ENCODE data around the gene VGF.
A peak's percentile ranks its signal among the peaks of the same experiment; 100 is the strongest.

VGF gene

DNA sequence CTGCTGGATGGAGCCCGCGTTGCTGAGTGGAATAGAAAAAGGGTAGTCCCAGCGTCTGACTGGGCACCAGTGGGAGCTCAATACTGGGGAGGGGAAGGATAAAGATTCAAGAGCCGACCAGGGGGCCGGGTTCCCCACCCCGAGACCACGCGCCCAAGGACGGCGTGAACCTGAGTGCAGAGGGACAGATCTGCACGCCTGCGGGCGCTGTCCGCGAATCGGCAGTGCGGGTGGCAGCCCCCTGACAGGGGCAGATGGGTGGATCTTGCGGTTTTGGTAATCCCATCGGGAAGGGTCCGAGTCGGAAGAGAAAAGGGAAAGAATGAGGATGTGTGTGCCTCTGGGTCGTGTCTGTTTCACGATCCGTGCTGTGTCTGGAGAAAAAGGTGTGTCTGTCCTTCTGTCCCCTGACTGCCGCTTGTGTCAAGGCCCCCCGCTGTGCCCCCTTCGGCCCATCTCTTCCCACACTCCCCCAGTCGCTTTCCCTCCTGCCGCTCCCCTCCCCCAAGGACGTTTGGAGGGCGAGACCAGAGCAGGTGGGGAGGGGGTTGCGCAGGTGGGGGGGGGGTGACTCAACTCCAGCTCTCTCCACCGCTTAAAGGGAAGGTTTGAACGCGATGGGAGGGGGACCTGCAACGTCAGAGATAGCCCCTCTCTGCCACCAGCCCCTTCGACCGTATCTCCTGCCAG is 734 bp upstream of the VGF start:
- DNase-seq (ENCODE audit: low read depth) = no peak

DNA sequence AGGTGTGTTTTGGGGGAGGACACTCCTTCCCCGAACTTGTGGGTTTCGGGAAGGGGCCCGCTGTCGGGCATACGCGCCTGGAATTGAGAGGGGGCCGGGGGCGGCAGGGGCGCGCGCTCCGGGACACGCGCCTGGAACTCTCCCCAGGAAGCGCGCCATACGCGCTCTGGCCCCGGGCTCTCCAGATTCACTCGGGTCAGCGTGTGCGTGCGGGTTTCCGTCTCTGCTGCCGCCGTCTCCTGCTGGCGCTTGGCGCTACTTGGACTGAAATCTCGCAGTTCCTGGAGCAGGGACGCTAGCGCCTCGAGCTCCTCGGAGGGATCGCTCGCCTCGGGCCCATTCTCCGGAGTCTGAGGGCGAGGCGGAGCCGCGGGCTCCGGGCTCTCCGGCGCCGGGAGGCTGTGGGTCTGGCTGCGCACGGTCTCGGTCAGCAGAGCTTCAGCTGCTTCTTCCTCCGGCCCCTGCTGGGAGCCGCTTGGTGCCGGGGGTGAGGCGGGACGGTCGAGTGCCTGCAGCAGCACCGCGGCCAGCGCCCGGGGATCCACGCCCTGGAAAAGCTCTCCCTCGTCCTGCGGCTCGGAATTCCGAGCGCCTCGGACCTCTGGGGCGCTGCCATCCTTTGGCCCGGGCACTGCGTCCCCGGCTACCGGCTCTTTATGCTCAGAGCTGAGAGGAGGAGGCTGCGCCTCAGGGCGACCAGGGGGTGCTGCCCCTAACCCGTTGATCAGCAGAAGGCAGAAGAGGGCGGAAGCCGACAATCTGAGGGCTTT is 1.1 kb downstream of the VGF start:
- no peak for DNase-seq (ENCODE audit: low read depth)

DNA sequence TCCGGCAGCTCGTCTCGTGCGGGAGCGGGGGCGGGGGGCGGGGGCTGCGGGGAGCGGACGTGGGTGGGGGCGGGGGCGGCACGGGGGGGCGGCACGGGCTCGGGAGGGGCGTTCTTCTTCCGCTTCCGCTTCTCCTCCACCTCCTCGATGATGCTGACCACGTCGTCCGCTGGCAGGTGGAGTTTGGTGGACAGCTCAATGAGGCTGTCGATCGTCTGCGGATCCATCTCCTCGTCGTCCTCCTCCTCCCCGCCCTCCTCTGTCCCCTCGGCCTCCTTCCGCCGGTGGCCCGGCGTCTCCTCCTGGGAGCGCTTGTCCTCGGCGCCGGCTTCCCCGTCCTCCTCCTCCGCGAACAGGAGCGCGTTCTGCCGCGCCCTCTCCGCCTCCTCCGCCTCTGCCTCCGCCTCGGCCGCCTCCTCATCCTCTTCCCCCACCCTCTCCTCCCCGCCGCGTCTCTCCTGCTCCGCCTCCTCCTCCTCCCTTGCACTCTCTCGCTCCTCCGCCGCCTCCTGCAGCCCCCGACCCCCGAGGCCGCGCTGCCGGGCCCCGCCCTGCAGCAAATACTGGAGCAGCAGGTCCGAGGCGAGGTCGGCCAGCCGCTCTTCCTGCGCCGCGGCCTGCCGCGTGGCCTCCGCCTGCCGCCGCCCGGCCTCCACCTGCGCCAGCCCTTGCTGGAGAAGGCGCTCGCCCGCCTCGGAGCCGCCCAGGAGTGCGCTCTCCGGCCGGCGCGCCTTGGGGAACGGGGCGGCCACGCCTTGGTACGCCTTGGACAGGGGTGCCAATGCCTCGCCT is 1.9 kb downstream of the VGF start:
- DNase-seq (ENCODE audit: low read depth) = no peak

DNA sequence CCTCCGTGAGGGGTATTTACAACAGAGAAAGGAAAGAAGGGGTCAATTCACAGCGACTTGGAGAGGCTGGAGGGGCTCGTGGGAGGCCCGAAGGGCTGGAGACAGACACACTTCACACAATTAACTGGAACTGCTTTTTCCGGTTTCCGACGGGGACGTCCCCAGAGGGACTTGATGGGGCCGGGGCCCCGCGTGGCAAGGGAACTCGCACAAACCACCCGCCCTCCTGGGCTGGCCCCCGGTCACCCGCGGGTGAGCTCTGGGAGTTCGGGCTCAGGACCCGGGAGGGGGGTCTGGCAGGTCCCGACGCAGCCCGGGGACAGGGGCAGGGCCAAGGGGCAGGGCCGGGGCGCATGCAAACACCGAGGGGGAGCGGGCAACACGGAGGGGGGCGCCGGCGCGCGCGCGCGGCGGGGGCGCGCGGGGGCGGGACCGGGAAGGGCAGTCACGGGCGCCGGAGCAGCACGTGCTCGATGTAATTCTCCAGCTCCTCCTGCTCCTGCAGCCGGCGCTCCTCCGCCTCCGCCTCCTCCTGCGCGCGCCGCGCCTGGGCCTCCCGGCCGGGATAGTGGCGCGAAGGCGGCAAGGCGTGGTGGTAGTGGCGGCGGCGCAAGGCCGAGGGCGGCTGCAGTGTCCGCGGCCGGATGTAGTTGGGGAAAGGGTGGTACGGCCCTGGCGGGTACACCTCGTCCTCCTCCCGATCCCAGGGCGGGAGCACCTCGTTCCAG is 2.7 kb downstream of the VGF start:
- no peak for DNase-seq (ENCODE audit: low read depth)

DNA sequence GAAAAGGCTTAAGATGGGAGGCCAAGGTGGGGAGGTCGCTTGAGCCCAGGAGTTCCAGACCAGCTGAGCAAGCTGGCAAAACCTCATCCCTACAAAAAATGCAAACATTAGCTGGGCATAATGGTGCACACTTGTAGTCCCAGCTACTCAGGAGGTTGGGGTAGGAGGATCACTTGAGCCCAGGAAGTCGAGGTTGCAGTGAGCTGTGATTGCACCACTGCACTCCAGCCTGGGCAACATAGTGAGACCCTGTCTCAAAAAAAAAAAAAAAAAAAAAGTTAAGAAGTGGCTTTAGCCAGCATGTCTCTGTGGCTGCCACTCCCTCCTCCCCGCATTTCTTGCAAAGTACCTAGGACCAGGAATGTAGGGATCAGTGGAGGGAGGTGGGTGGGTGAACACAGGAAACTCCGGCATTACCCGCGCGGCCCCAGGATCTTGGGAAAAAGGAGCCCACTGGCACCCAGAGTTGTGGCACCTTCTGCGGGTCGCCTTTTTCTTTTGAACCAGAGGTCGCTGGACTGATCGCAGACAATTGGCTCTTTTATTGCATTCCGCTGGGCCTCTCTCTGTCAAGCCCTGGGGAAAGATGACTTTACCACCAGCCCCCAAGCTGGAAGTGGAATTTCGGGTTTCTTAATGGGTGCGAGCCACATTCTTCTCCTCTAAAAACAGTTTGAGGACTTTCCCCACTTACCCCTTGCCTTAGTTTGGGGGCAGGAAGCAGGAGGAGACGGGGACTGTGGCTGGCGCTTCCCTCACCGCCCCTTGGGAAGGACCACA is 3.5 kb downstream of the VGF start:
- no peak for DNase-seq (ENCODE audit: low read depth)

DNA sequence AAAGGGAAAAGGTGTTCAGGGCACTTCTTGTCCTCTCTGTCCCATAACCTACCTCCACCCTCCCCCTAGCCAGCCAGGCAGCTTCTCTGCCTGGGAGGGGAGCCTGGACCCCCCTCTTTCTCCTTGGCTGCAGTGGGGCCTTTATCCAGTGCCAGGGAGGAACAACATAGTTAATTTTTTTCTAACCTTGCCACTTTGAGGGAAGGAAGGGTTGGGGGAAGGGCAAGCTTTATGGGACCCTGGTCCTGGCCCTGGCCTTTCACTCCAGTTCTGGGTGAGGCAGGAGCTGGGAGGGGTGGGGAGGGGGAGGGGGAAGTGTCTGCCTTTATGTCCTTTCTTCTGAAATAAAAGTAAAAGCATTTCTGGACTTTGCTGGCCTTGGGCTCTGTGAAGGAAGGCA is 4.5 kb downstream of the VGF start:
- DNase-seq (ENCODE audit: low read depth) = no peak

DNA sequence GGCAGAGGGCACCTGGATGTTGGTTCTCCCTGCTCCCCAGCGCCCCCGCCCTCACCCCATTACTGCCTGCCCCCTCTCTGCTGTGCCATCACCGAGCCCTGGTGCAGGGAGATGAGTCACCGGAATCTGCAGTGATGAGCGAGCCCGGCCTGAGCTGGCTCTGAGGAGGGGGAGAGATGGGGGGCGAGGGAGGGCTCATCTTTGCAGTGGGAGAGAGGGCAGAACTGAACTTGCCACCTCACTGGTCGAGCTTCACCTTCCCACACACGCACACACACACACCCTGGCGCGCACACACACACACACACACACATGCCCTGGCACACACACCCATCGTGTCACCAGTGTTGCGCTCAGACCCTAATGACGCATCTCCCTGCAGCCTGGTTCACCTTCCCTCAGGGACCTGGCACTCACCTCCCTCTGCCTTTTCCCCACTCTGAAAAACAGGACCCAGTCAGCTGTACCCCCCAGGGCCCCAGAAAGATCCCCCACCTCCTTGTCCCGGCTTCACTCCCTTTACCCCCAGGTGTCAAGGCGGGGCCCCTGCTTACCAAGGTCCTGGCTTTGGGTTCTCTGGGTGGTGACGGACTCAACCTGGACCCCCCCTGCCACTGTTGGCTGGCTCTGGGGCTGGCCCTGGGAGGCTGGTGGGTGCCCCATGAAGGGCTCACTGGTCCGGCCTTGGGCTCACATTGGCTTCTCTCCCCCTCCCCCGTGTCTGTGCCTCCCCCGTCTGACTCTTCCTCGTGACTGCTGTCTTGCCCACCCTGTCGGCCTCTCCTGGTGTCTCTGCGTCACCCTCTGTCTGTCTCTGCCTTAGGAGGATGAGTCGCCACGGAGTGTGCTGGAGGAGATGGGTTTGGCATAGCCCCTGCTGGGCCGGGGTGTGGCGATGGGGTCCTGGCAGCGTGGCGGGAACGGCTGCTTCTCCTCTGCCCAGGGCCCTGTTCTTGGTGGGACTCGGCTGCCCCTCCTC is 5.4 kb downstream of the VGF start:
- no peak for DNase-seq (ENCODE audit: low read depth)

DNA sequence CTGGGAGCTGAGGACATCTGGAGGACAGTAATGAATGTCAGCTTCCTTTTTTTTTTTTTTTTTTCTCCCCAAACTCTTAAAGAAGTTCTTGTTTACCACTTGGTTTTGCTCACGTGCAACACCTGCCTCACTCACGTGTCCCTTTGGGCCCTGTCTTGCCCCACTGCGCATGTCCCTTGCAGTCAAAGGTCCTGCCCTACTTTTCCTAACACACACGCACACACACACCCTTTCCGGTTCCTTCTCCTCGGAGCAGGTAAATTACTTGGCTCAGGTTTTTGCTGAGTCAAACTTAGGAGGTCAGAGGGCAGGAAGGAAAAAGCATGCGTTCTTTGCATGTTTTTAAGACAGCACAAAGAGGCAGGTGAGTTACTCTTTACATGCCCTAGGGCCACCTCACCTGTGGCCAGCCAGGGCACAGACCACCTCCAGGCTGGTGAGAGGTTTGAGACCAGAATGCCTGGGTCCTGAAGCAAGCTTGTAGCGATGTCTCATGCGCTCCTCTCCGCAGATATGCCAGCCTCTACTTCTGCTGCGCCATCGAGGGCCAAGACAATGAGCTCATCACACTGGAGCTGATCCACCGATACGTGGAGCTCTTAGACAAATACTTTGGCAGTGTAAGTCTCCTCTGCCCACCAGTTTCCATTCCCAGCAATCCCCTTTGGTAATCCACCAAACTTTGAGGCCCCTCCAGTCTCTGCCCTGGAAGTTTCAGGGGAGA is 8.3 kb downstream of the VGF start:
- no peak for DNase-seq (ENCODE audit: low read depth)

DNA sequence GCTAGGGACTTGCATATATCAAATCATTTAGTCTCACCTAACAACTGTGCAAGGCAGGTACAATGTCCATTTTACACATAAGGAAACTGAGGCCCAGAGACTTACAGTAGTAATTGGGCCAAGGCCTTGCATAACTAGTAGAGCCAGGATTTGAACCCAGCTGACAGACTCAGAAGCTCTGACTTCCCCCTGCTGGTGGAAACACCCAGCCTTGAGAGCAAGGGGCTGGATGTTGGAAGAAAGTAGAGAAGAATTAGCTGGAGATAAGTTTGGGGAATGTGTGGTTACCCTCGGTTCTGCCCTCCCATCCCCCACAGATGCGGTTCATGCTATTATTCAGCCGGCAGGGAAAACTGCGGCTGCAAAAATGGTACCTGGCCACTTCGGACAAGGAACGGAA is 9.1 kb downstream of the VGF start:
- no peak for DNase-seq (ENCODE audit: low read depth)

DNA sequence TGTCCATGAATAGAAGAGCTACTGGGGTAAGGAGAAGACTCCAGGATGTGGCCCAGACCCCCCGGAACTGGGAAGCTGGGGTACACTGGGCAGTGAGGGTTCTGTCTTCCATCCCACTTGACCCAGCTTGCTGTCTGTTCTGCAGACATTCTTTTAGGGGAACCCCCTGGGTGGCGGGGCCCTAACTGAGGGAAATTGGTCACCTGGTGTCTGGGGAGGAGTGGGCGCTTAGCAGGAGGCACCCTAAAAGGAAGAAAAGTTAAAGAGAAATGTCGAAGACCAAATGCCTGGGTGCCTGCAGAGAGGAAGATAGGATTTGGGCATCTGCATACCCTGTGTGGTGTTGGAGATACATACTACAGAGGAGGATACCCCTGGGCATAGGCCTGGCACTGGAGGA is 10.1 kb downstream of the VGF start:
- DNase-seq (ENCODE audit: low read depth) = no peak

DNA sequence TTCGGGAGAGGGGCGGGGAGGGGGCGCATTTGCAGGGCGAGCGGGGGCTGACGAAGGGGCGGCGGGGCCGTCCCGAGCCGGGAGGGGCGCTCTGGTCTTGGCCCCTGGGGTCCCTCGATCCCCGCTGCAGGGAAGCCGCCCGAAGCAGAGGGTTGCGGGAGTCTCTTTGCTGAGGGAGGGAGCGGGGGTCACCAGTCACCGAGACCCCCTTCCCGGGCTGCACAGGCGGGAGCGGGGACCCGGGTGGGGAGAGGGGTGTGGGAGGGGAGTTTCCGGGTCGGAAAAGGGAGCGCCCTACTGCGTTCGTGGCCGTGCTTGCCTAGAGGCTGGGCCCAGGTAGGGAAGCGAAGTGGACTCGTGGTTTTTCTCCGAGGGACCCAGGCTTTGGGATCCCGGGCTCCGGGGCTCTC is 10.7 kb downstream of the VGF start:
- no peak for DNase-seq (ENCODE audit: low read depth)

DNA sequence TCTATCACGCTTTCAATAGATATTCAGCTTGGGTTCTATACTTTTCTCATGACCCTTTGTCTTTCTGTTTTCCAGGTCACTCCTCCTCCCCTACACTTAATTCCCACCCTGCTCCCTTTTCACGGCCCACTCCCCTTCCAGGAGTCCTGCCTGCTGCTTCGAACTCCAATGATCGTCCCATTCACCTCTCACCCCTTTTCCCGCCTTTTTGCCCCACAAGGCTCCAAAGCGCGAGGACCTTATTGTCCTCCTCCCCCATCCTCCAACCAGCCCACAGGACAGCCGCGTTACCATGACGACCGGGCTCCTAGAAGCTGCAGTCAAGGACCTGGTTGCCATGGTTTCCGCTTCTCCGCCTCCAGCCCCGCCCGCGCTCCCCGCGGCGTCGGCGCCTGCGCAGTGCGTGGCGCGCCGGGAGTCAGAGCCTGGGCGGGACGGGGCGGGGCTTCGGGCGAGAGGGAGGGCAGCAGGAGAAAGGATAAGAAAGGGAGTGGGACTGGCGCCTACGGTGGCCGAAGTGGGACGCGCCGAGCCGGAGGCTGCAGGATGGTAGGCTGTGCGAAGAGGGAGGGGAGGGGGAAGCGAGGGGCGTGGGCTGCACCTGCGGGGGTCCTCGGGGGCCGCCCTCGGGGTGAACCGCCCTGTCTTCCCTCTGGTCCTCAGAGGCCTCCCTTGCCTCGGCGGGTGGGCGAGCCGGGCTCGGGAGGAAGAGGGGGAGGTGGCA is 11.2 kb downstream of the VGF start, which contains the start of gene AP1S1:
Gene AP1S1 (plus strand): TSS at position 508 of the 724 bp plus-strand sequence. CDS start 39 bp downstream, at position 547.
- peak; percentile 76 for DNase-seq (ENCODE audit: low read depth)

DNA sequence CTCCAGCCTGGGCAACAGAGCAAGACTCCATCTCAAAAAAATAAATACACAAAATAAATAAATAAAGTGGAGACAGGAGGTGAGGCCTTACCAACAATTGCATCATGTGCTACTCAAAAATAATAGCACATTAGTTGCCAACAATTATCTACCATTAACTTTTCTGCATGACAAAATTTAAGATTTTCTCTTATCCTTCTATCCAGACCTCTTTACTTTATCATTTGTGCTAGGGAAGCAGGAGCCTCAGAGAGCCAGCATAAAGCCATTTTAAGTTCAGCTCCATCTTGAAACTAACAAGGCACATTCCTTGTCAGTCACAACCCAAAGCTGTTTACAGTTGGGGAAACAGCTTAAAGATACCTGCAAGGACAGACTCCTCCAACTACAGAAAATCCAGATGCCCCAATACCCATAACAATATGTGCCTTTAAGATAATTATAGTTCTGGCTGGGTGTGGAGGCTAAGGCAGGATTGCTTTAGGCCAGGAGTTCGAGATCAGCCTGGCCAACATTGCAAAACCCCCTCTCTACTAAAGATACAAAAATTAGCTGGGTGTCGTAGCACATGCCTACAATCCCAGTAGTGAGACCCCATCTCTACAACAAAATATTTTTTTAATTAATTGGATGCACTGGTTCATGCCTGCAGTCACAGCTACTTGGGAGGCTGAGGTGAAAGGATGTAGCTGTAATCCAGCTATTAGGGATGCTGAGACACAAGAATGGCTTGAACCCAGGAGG is 13.3 kb downstream of the VGF start:
- no peak for DNase-seq (ENCODE audit: low read depth)

DNA sequence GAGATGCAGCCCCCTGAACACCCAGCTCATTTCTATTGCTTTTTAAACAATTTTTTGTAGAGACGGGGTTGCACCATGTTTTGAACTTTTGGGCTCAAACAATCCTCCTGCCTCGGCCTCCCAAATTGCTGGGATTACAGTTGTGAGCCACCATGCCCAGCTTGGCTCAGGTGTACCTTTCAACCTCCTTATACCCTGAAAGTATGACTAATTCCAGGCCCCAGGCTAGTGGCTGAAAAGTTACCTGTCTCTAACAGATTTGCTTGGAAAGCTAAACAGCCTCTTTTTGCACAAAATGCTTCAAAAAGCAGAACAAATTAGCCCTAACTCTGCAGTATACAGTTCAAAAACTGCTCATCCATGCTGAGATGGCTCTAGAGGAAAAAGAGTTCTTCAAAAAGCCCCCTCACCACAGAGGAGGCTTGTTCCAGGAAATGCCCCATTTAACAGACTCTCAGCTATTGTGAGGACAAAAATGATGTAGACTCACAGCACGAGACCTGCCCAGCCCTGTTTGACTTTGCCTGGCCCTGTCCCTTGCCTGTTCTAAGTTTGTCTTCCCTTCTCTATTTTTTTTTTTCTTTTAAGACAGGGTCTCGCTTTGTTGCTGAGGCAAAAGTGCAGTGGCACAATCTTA is 24.5 kb downstream of the VGF start:
- DNase-seq (ENCODE audit: low read depth) = no peak

DNA sequence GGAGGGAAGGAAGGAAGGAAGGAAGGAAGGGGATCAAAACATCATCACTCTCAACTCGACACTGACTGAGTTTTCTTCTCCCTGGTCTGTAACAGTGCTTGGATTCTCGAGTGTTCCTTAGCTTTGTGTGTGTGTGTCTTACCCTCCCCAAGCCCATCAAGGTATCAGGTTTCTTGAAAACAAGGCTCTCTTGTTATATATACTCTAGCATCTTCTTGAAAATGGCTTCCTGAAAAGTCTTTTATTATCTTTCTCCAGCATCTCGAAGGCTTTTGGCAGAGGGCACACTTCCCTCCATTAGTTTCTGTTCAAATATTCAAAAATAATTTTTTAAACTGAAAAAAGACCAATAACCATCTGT is 25.1 kb downstream of the VGF start:
- DNase-seq (ENCODE audit: low read depth) = no peak

DNA sequence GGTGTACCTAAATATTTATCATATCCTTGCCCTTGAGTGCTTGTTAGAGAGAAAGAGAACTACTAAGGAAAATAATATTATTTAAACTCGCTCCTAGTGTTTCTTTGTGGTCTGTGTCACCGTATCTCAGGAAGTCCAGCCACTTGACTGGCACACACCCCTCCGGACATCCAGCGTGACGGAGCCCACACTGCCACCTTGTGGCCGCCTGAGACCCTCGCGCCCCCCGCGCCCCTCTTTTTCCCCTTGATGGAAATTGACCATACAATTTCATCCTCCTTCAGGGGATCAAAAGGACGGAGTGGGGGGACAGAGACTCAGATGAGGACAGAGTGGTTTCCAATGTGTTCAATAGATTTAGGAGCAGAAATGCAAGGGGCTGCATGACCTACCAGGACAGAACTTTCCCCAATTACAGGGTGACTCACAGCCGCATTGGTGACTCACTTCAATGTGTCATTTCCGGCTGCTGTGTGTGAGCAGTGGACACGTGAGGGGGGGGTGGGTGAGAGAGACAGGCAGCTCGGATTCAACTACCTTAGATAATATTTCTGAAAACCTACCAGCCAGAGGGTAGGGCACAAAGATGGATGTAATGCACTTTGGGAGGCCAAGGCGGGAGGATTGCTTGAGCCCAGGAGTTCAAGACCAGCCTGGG is 27.0 kb downstream of the VGF start:
- DNase-seq (ENCODE audit: low read depth) = peak; percentile 82

DNA sequence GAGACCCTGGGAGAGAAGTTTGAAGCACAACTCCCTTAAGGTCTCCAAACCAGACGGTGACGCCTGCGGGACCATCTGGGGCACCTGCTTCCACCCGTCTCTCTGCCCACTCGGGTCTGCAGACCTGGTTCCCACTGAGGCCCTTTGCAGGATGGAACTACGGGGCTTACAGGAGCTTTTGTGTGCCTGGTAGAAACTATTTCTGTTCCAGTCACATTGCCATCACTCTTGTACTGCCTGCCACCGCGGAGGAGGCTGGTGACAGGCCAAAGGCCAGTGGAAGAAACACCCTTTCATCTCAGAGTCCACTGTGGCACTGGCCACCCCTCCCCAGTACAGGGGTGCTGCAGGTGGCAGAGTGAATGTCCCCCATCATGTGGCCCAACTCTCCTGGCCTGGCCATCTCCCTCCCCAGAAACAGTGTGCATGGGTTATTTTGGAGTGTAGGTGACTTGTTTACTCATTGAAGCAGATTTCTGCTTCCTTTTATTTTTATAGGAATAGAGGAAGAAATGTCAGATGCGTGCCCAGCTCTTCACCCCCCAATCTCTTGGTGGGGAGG is 27.6 kb downstream of the VGF start:
- DNase-seq (ENCODE audit: low read depth) = no peak
